OCI-LY1 (cell line): ENCODE results near the gene CDH4.

Experiments used
- H2AFZ ChIP-seq: fragments of 200-600 bp; sonication (generic), shearing (Covaris generic); 2 replicates; pipeline ENCODE4 v1.6.0; 2014; ENCODE audit warnings: antibody characterized with exemption, mild to moderate bottlenecking, low read length
- H3F3A ChIP-seq: fragments of 200-600 bp; sonication (generic), shearing (Covaris generic); 2 replicates; pipeline ENCODE4 v1.6.0; 2014; ENCODE audit warnings: mild to moderate bottlenecking, antibody characterized with exemption, low read length, moderate library complexity; ENCODE audit not compliant: insufficient read depth
- H3K27ac ChIP-seq: fragments of 200-600 bp; sonication (generic); 2 replicates; pipeline ENCODE4 v1.5.1; 2014; ENCODE audit warnings: low read length, mixed run types, mild to moderate bottlenecking, low read depth; ENCODE audit not compliant: poor library complexity, severe bottlenecking
- H3K27me3 ChIP-seq: fragments of 200-600 bp; sonication (generic); 2 replicates; pipeline ENCODE4 v1.6.0; 2014; ENCODE audit warnings: antibody characterized with exemption, mild to moderate bottlenecking, low read length, moderate library complexity; ENCODE audit not compliant: insufficient read depth
- H3K36me3 ChIP-seq: fragments of 200-600 bp; sonication (generic); 2 replicates; pipeline ENCODE4 v1.6.1; 2014; ENCODE audit warnings: mild to moderate bottlenecking, antibody characterized with exemption, low read length, moderate library complexity, mixed read lengths; ENCODE audit not compliant: insufficient read depth
- H3K4me1 ChIP-seq: fragments of 200-600 bp; sonication (generic); 2 replicates; pipeline ENCODE4 v1.5.1; 2014; ENCODE audit warnings: mild to moderate bottlenecking, low read length, moderate library complexity; ENCODE audit not compliant: insufficient read depth, severe bottlenecking
- H3K4me2 ChIP-seq: fragments of 200-600 bp; sonication (generic), shearing (Covaris generic); 2 replicates; pipeline ENCODE4 v1.6.1; 2014; ENCODE audit warnings: low read length
- H3K4me3 ChIP-seq: fragments of 200-600 bp; sonication (generic); 2 replicates; pipeline ENCODE4 v1.5.1; 2014; ENCODE audit warnings: low read length, low read depth, mild to moderate bottlenecking, mixed read lengths; ENCODE audit not compliant: poor library complexity, severe bottlenecking
- H3K79me2 ChIP-seq: fragments of 200-600 bp; shearing (Covaris generic); 2 replicates; pipeline ENCODE4 v1.6.1; 2016; ENCODE audit warnings: mixed run types, low read length, mixed read lengths; ENCODE audit not compliant: insufficient read depth
- H3K9ac ChIP-seq: fragments of 200-600 bp; sonication (generic), shearing (Covaris generic); 2 replicates; pipeline ENCODE4 v1.6.1; 2014; ENCODE audit warnings: mild to moderate bottlenecking, low read length, mixed read lengths
- H3K9me2 ChIP-seq: fragments of 200-600 bp; sonication (generic), shearing (Covaris generic); 2 replicates; pipeline ENCODE4 v1.6.1; 2014; ENCODE audit warnings: low read depth, mild to moderate bottlenecking, low read length, mixed read lengths
- H3K9me3 ChIP-seq: fragments of 200-600 bp; shearing (Covaris generic); 2 replicates; pipeline ENCODE4 v1.6.1; 2014; ENCODE audit warnings: low read length, mixed read lengths
- H4K20me1 ChIP-seq: fragments of 200-600 bp; sonication (generic), shearing (Covaris generic); 2 replicates; pipeline ENCODE4 v1.6.0; 2016; ENCODE audit warnings: mild to moderate bottlenecking, low read length; ENCODE audit not compliant: insufficient read depth
- CTCF ChIP-seq: fragments of 200-600 bp; sonication (generic), shearing (Covaris generic); IDR thresholded peaks from 2 replicates; pipeline ENCODE4 v1.5.1; 2017; ENCODE audit warnings: mild to moderate bottlenecking, antibody characterized with exemption, low read length, moderate library complexity, mixed read lengths
- EZH2 ChIP-seq: fragments of 200-600 bp; sonication (generic), shearing (Covaris generic); IDR thresholded peaks from 2 replicates; pipeline ENCODE4 v1.8.0; 2017; ENCODE audit warnings: borderline replicate concordance, mixed run types, mild to moderate bottlenecking, antibody characterized with exemption, low read length, moderate library complexity, mixed read lengths

CDH4 gene

GRCh38 chr20:61805781-61806180 is 553.7 kb downstream of the CDH4 start:
- Histone ChIP-seq H3K9me3 (no peaks in the 10 kb centered on the region), H2AFZ (no peak overlapping the region), H4K20me1 (no peaks in the 10 kb centered on the region), H3F3A (no peaks in the 10 kb centered on the region), H3K27ac (no peak overlapping the region), H3K79me2 (no peaks in the 10 kb centered on the region), H3K27me3 (peaks cover 7% of the 10 kb centered on the region; the same call in 1 of the 2 replicates), H3K4me1 (no peaks in the 10 kb centered on the region), H3K9ac (no peak overlapping the region), H3K4me3 (no peak overlapping the region), H3K4me2 (no peak overlapping the region), H3K36me3 (no peaks in the 10 kb centered on the region), H3K9me2 (no peaks in the 10 kb centered on the region)
- TF ChIP-seq CTCF (no peak), EZH2 (no peak)

GRCh38 chr20:61806314-61806713 is 554.3 kb downstream of the CDH4 start:
- H3K9ac ChIP-seq: no peak overlapping the region
- no peak overlapping the region for H3K4me3 ChIP-seq
- H4K20me1 ChIP-seq: no peaks in the 10 kb centered on the region
- H3K4me1 ChIP-seq: no peaks in the 10 kb centered on the region
- TF ChIP-seq CTCF (no peak), EZH2 (no peak)
- H3K27ac ChIP-seq: no peak overlapping the region
- no peak overlapping the region for H2AFZ ChIP-seq
- H3K27me3 ChIP-seq: peaks cover 7% of the 10 kb centered on the region; the same call in 1 of the 2 replicates
- no peaks in the 10 kb centered on the region for H3K9me2 ChIP-seq
- H3K36me3 ChIP-seq: no peaks in the 10 kb centered on the region
- H3F3A ChIP-seq: no peaks in the 10 kb centered on the region
- H3K79me2 ChIP-seq: no peaks in the 10 kb centered on the region
- no peak overlapping the region for H3K4me2 ChIP-seq
- no peaks in the 10 kb centered on the region for H3K9me3 ChIP-seq

GRCh38 chr20:61806995-61807394 is 554.9 kb downstream of the CDH4 start:
- TF ChIP-seq EZH2 (no peak), CTCF (no peak)
- Histone ChIP-seq H4K20me1 (no peaks in the 10 kb centered on the region), H3K4me3 (no peak overlapping the region), H3K9me2 (no peaks in the 10 kb centered on the region), H3K27ac (no peak overlapping the region), H3K9ac (no peak overlapping the region), H3K79me2 (no peaks in the 10 kb centered on the region), H3K27me3 (peaks cover 4% of the 10 kb centered on the region; the same call in 1 of the 2 replicates), H2AFZ (no peak overlapping the region), H3F3A (no peaks in the 10 kb centered on the region), H3K36me3 (no peaks in the 10 kb centered on the region), H3K9me3 (no peaks in the 10 kb centered on the region), H3K4me2 (no peak overlapping the region), H3K4me1 (no peaks in the 10 kb centered on the region)
